ENCODE data around the gene PON3. TPM values are rescaled to one million over a fixed set of nuclear protein-coding genes. Genes with fewer than 3 reads are reported as not detected.

Gene PON3
- total and polyA plus RNA-seq, 2 of the 13 experiments (the other 11 are each of a cell fraction or from before 2014, with no cell fraction given): 23.6 to 37.8 TPM

- TF ChIP-seq HDAC2 (CRISPR knock-in tag; IDR thresholded peaks at IDR 0.05) (peak; percentile 96), ZNF24 (IDR thresholded peaks at IDR 0.05) (no peak), ZNF335 (CRISPR knock-in tag; IDR thresholded peaks at IDR 0.05) (no peak), SSRP1 (CRISPR knock-in tag; IDR thresholded peaks at IDR 0.05) (peak; percentile 55), ZNF549 (CRISPR knock-in tag; IDR thresholded peaks at IDR 0.05) (no peak), PAXIP1 (CRISPR knock-in tag; conservative IDR thresholded peaks at IDR 0.05) (peak; percentile 98), ZNF282 (IDR thresholded peaks at IDR 0.05; ENCODE audit: partially characterized antibody) (no peak), SIN3A (IDR thresholded peaks at IDR 0.05; ENCODE audit: borderline replicate concordance, low read depth, low read length) (no peak), ZNF713 (CRISPR knock-in tag; IDR thresholded peaks at IDR 0.05) (no peak), SMARCC2 (IDR thresholded peaks at IDR 0.05) (no peak), SMARCE1 (IDR thresholded peaks at IDR 0.05; ENCODE audit: borderline replicate concordance) (no peak), ZFAT (CRISPR knock-in tag; conservative IDR thresholded peaks at IDR 0.05) (no peak), RORA (CRISPR knock-in tag; IDR thresholded peaks at IDR 0.05) (no peak), ZSCAN31 (CRISPR knock-in tag; IDR thresholded peaks at IDR 0.05; ENCODE audit: low read depth) (no peak; the same call in 1 of the 2 replicates), ZNF33A (CRISPR knock-in tag; IDR thresholded peaks at IDR 0.05; ENCODE audit: borderline replicate concordance) (no peak), ZMYM3 (CRISPR knock-in tag; IDR thresholded peaks at IDR 0.05) (peak; percentile 57; the same call in 1 of the 2 replicates), ZNF460 (CRISPR knock-in tag; IDR thresholded peaks at IDR 0.05; ENCODE audit: borderline replicate concordance) (no peak; the same call in 1 of the 2 replicates), MTF1 (CRISPR knock-in tag; IDR thresholded peaks at IDR 0.05) (no peak), NFYB (CRISPR knock-in tag; IDR thresholded peaks at IDR 0.05) (no peak), RBM39 (IDR thresholded peaks at IDR 0.05; ENCODE audit: low read depth, low read length, poor library complexity, severe bottlenecking) (no peak), GFI1 (CRISPR knock-in tag; IDR thresholded peaks at IDR 0.05; ENCODE audit: borderline replicate concordance) (no peak), ZNF777 (CRISPR knock-in tag; IDR thresholded peaks at IDR 0.05) (no peak; the same call in 1 of the 2 replicates), TP53 (CRISPR knock-in tag; conservative IDR thresholded peaks at IDR 0.05) (no peak), ZNF234 (CRISPR knock-in tag; conservative IDR thresholded peaks at IDR 0.05) (no peak)
- TF ChIP-seq, protein P1, sequence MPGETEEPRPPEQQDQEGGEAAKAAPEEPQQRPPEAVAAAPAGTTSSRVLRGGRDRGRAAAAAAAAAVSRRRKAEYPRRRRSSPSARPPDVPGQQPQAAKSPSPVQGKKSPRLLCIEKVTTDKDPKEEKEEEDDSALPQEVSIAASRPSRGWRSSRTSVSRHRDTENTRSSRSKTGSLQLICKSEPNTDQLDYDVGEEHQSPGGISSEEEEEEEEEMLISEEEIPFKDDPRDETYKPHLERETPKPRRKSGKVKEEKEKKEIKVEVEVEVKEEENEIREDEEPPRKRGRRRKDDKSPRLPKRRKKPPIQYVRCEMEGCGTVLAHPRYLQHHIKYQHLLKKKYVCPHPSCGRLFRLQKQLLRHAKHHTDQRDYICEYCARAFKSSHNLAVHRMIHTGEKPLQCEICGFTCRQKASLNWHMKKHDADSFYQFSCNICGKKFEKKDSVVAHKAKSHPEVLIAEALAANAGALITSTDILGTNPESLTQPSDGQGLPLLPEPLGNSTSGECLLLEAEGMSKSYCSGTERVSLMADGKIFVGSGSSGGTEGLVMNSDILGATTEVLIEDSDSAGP (CRISPR knock-in tag; IDR thresholded peaks at IDR 0.05; ENCODE audit: borderline replicate concordance): no peak
- TF ChIP-seq, protein P2, sequence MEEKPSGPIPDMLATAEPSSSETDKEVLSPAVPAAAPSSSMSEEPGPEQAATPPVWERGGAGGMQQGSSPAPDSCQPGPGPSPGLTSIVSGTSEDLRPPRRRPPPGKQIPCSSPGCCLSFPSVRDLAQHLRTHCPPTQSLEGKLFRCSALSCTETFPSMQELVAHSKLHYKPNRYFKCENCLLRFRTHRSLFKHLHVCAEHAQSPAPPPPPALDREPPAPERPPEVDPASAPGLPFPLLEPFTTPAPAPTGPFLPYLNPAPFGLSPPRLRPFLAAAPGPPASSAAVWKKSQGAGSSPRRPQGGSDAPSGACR (CRISPR knock-in tag; IDR thresholded peaks at IDR 0.05): no peak
Measured at GRCh38 chr7:95440394-95441038, 44.3 kb upstream of the PON3 start (continued).

Measured in HepG2 (cell line).